B cell (primary cell): ENCODE data around the gene GPR27. TPM values are rescaled to one million over a fixed set of nuclear protein-coding genes. Genes with fewer than 3 reads are reported as not detected.

Source experiments
- ATAC-seq: fragments of 200-7000 bp; cut with Tn5 transposase; one replicate; pipeline ENCODE4 v1.10.0; 2021; ENCODE audit warnings: low read depth, mild to moderate bottlenecking, moderate number of reproducible peaks, moderate library complexity
- CTCF ChIA-PET: fragments of 350-600 bp; sonication (Branson Sonifier 250); formaldehyde crosslinking; loops from one replicate; lab custom pipeline; 2021; ENCODE audit warnings: antibody characterized with exemption, inconsistent platforms; lab: Charles Lee
- POLR2A ChIA-PET: fragments of 350-600 bp; sonication (Branson Sonifier 250); formaldehyde crosslinking; loops from one replicate; lab custom pipeline; 2021; ENCODE audit warnings: antibody characterized with exemption; lab: Charles Lee
- DNase-seq: peaks from one replicate; pipeline ENCODE4 v3.0.0; 2013
- H2AFZ ChIP-seq: 2 replicates; pipeline ENCODE4 v1.6.1; 2012; ENCODE audit warnings: mild to moderate bottlenecking, low read depth, low read length; ENCODE audit not compliant: insufficient read depth, poor library complexity, severe bottlenecking
- H3K27ac ChIP-seq, 2 donors: 1 replicate in 1 of 2; 2 replicates in 1 of 2; pipeline ENCODE4 v1.5.1; 2012 to 2013; ENCODE audit warnings: low read length in 2 of 2, mild to moderate bottlenecking in 2 of 2, moderate library complexity in 1 of 2
- H3K27me3 ChIP-seq, 4 experiments: fragments of 200-600 bp in 1 of 4; sonication (generic) in 1 of 4; replicated peaks in 1 of 4; 1 replicate in 2 of 4; 2 replicates in 2 of 4; pipeline versions ENCODE4 v1.6.1 to v1.7.0; 2013 to 2016; ENCODE audit warnings: low read length in 3 of 4, mild to moderate bottlenecking in 2 of 4, mixed read lengths in 1 of 4, moderate library complexity in 1 of 4; ENCODE audit not compliant: insufficient read depth in 4 of 4, control insufficient read depth in 3 of 4; ENCODE audit errors: control extremely low read depth in 1 of 4
- H3K36me3 ChIP-seq, 2 experiments: replicated peaks in 1 of 2; 1 replicate in 1 of 2; 2 replicates in 1 of 2; pipeline versions ENCODE4 v1.6.1 to v1.7.1; 2013; ENCODE audit warnings: low read length in 1 of 2; ENCODE audit not compliant: insufficient read depth in 2 of 2, control insufficient read depth in 1 of 2; ENCODE audit errors: control extremely low read depth in 1 of 2, extremely low read depth in 1 of 2
- H3K4me1 ChIP-seq, 2 donors: fragments of 200-600 bp in 1 of 2; sonication (generic) in 1 of 2; 1 replicate in 1 of 2; 2 replicates in 1 of 2; pipeline versions ENCODE4 v1.5.1 to v1.6.1; 2013 to 2017; ENCODE audit warnings: low read length in 2 of 2; ENCODE audit not compliant: control insufficient read depth in 2 of 2, insufficient read depth in 2 of 2
- H3K4me2 ChIP-seq: replicated peaks from 2 replicates; pipeline ENCODE3; 2012; ENCODE audit warnings: mild to moderate bottlenecking, low read depth, low read length; ENCODE audit not compliant: poor library complexity, severe bottlenecking
- H3K4me3 ChIP-seq, 5 experiments: fragments of 200-600 bp in 1 of 5; sonication (generic) in 1 of 5; 1 replicate in 3 of 5; 2 replicates in 2 of 5; pipeline versions ENCODE4 v1.5.1 to v1.7.0; 2011 to 2016; ENCODE audit warnings: low read length in 4 of 5, mild to moderate bottlenecking in 4 of 5, low read depth in 2 of 5, control low read depth in 1 of 5, moderate library complexity in 1 of 5; ENCODE audit not compliant: insufficient read depth in 1 of 5; ENCODE audit errors: control extremely low read depth in 1 of 5, extremely low read depth in 1 of 5
- H3K79me2 ChIP-seq: fragments of 200-600 bp; sonication (generic); one replicate; pipeline ENCODE4 v1.6.0; 2016; ENCODE audit warnings: low read length; ENCODE audit not compliant: control insufficient read depth, insufficient read depth
- H3K9ac ChIP-seq: fragments of 200-600 bp; sonication (generic); 2 replicates; pipeline ENCODE4 v1.6.1; 2017; ENCODE audit warnings: mild to moderate bottlenecking, low read length, moderate library complexity
- H3K9me3 ChIP-seq, 3 donors: one replicate each; pipeline versions ENCODE4 v1.6.1 to v1.7.1; 2013; ENCODE audit warnings: low read length in 2 of 3; ENCODE audit not compliant: control insufficient read depth in 2 of 3, insufficient read depth in 1 of 3; ENCODE audit errors: control extremely low read depth in 1 of 3
- H4K20me1 ChIP-seq: 2 replicates; pipeline ENCODE4 v1.6.0; 2012; ENCODE audit warnings: mild to moderate bottlenecking, low read length; ENCODE audit not compliant: insufficient read depth, control insufficient read depth, poor library complexity, severe bottlenecking
- H3K27ac Mint-ChIP-seq: one replicate; pipeline ENCODE4 v1.8.0; 2021; ENCODE audit warnings: mixed read lengths
- H3K27me3 Mint-ChIP-seq: one replicate; pipeline ENCODE4 v1.8.0; 2021; ENCODE audit warnings: mixed read lengths
- H3K4me1 Mint-ChIP-seq: one replicate; pipeline ENCODE4 v1.8.0; 2021; ENCODE audit warnings: mixed read lengths
- H3K4me3 Mint-ChIP-seq: one replicate; pipeline ENCODE4 v1.8.0; 2021; ENCODE audit warnings: mixed read lengths
- H3K9me3 Mint-ChIP-seq: one replicate; pipeline ENCODE4 v1.8.0; 2022; ENCODE audit warnings: mixed read lengths; ENCODE audit not compliant: insufficient read depth
- CTCF ChIP-seq: fragments of 200-600 bp; IDR thresholded peaks from one replicate; pipeline ENCODE4 v1.8.0; 2022; ENCODE audit warnings: antibody characterized with exemption, mild to moderate bottlenecking
- EZH2 ChIP-seq: IDR thresholded peaks from 2 replicates; pipeline ENCODE4 v1.6.1; 2012; ENCODE audit warnings: borderline replicate concordance, low read depth, mild to moderate bottlenecking, moderate library complexity, low read length; ENCODE audit not compliant: insufficient read depth, poor library complexity, severe bottlenecking
- WGBS: methylation state at CpG from one replicate; pipeline ENCODE4 v1.1.5; 2013; ENCODE audit warnings: missing lambda C conversion rate; ENCODE audit not compliant: insufficient coverage; 5-methylcytosine and 5-hydroxymethylcytosine counted together
- intact Hi-C: fragments of 100-400 bp; cut with micrococcal nuclease; formaldehyde crosslinking; loops from one replicate; pipeline ENCODE4 v1.10.0; 2022
- polyA plus RNA-seq: library from polyadenylated mRNA; depleted of rRNA; stranded (reverse); fragments of >200 nt; gene quantifications from 2 replicates; pipeline ENCODE4 v1.2.3, GENCODE V29; 2012
- total RNA-seq, 2 donors: library from RNA; stranded (reverse); fragments of 120-200 nt in 1 of 2; gene quantifications; 1 replicate in 1 of 2; 2 replicates in 1 of 2; pipeline versions ENCODE4 v1.2.3 to v1.2.4, GENCODE V29; 2013 to 2022

Gene GPR27
- total and polyA plus RNA-seq, 2 donors (not counting 1 experiment from before 2014, with no cell fraction given) = 0.04 TPM; not detected in 1

GRCh38 chr3:71754610-71755253 lies 1.1 kb downstream of the GPR27 start:
- 23% methylated on average over 61 of the region's 65 CpGs for WGBS
- peaks cover 7% of the 10 kb centered on the region for H3K4me1 Mint-ChIP-seq
- peak overlapping the region; percentile 51 for H3K4me3 Mint-ChIP-seq
- Histone ChIP-seq H3K27me3 (peaks cover 0 to 38% (median 28%) of the 10 kb centered on the region in 4 experiments), H3K27ac (no peak overlapping the region), H3K79me2 (no peaks in the 10 kb centered on the region), H3K4me3 (peak overlapping the region in 1 of 5 experiments; percentile 42), H3K9me3 (no peaks in the 10 kb centered on the region), H4K20me1 (no peaks in the 10 kb centered on the region), H3K9ac (no peak overlapping the region), H2AFZ (no peak overlapping the region), H3K4me1 (peaks cover 0 to 13% of the 10 kb centered on the region in 2 donors), H3K36me3 (no peaks in the 10 kb centered on the region), H3K4me2 (peak overlapping the region; percentile 66)
- H3K27ac Mint-ChIP-seq = no peak overlapping the region
- ATAC-seq = no peak
- intact Hi-C loops = no loop called here
- peaks cover 57% of the 10 kb centered on the region for H3K27me3 Mint-ChIP-seq
- TF ChIP-seq EZH2 = no peak
- no peak for TF ChIP-seq CTCF
- no peaks in the 10 kb centered on the region for H3K9me3 Mint-ChIP-seq
- DNase-seq = no peak
- POLR2A ChIA-PET = no interaction called here
- CTCF ChIA-PET = interaction anchor here (0.5 kb wide), 1 partner anchor 1070 kb away, joined by 6 read pairs; no protein-coding TSS in a partner anchor

- no peak overlapping the region for H3K4me3 Mint-ChIP-seq
- POLR2A ChIA-PET = no interaction called here
- CTCF ChIA-PET = no interaction called here
Measured at GRCh38 chr3:71758091-71758490, 4.4 kb downstream of the GPR27 start.

More at GRCh38 chr3:71758091-71758490, 4.4 kb downstream of the GPR27 start:
- Mint-ChIP-seq H3K9me3 (no peaks in the 10 kb centered on the region), H3K27me3 (peaks cover 41% of the 10 kb centered on the region), H3K4me1 (peaks cover 4% of the 10 kb centered on the region), H3K27ac (no peak overlapping the region)
- Histone ChIP-seq H3K4me1 (peaks cover 0 to 8% of the 10 kb centered on the region in 2 donors), H3K79me2 (no peaks in the 10 kb centered on the region), H3K4me3 (no peak overlapping the region), H4K20me1 (no peaks in the 10 kb centered on the region), H3K27ac (no peak overlapping the region), H3K4me2 (no peak overlapping the region), H3K36me3 (no peaks in the 10 kb centered on the region), H3K27me3 (peaks cover 0 to 30% (median 12%) of the 10 kb centered on the region in 4 experiments), H2AFZ (no peak overlapping the region), H3K9ac (no peak overlapping the region), H3K9me3 (peaks cover 0 to 2% (median 0%) of the 10 kb centered on the region in 3 donors)
- no peak for TF ChIP-seq CTCF
- TF ChIP-seq EZH2 = no peak
- ATAC-seq (no peak), DNase-seq (no peak)
- intact Hi-C loops = no loop called here
- WGBS = no CpG with 5 or more reads among the region's 2 CpGs
